RWPE2 (cell line): ENCODE results near the gene SLIT3.

Source experiments
- ATAC-seq: fragments of 200-7000 bp; cut with Tn5 transposase; 3 replicates; pipeline ENCODE4 v1.9.1; 2021; ENCODE audit warnings: low read depth
- DNase-seq: peaks from one replicate; pipeline ENCODE4 v3.0.0-alpha.2; 2020; ENCODE audit warnings: low spot score
- H3K27ac ChIP-seq: fragments of 450-650 bp; 2 replicates; pipeline ENCODE4 v1.5.1; 2017; ENCODE audit warnings: mild to moderate bottlenecking; ENCODE audit not compliant: poor library complexity, severe bottlenecking
- H3K27me3 ChIP-seq: fragments of 250-450 bp; sonication (Bioruptor Pico); 2 replicates; pipeline ENCODE4 v1.5.1; 2021; ENCODE audit warnings: mild to moderate bottlenecking, moderate library complexity; ENCODE audit not compliant: insufficient read depth, poor library complexity, severe bottlenecking
- H3K36me3 ChIP-seq: fragments of 250-450 bp; sonication (Bioruptor Pico); 2 replicates; pipeline ENCODE4 v1.5.1; 2020; ENCODE audit warnings: low read depth, mild to moderate bottlenecking, moderate library complexity
- H3K4me1 ChIP-seq: fragments of 250-450 bp; sonication (Bioruptor Pico); 2 replicates; pipeline ENCODE4 v1.5.1; 2021; ENCODE audit warnings: mild to moderate bottlenecking, moderate library complexity; ENCODE audit not compliant: insufficient read depth, poor library complexity, severe bottlenecking
- H3K4me3 ChIP-seq: fragments of 250-450 bp; sonication (Bioruptor Pico); 2 replicates; pipeline ENCODE4 v1.5.1; 2021; ENCODE audit warnings: mild to moderate bottlenecking, moderate library complexity; ENCODE audit not compliant: severe bottlenecking
- H3K9me3 ChIP-seq: fragments of 250-450 bp; sonication (Bioruptor Pico); 2 replicates; pipeline ENCODE4 v1.5.1; 2021; ENCODE audit warnings: mild to moderate bottlenecking, moderate library complexity; ENCODE audit not compliant: severe bottlenecking
- CTCF ChIP-seq: fragments of 450-650 bp; IDR thresholded peaks from one replicate; pipeline ENCODE4 v1.5.1; 2017; ENCODE audit warnings: mild to moderate bottlenecking, moderate library complexity; ENCODE audit not compliant: poor library complexity, severe bottlenecking

The SLIT3 gene

GRCh38 chr5:169296419-169297143, 4.4 kb downstream of the SLIT3 start:
- DNase-seq (no peak), ATAC-seq (no peak)
- no peak overlapping the region for H3K27ac ChIP-seq
- H3K27me3 ChIP-seq, result no peaks in the 10 kb centered on the region
- H3K4me1 ChIP-seq, result peaks cover 3% of the 10 kb centered on the region
- no peaks in the 10 kb centered on the region for H3K36me3 ChIP-seq
- TF ChIP-seq CTCF, result no peak
- no peaks in the 10 kb centered on the region for H3K9me3 ChIP-seq
- no peak overlapping the region for H3K4me3 ChIP-seq

- TF ChIP-seq CTCF, result no peak
- no peak for DNase-seq
These were observed 5.6 kb downstream of the SLIT3 start for GRCh38 chr5:169295306-169295705.

GRCh38 chr5:169294621-169295020, 6.3 kb downstream of the SLIT3 start:
- no peak for TF ChIP-seq CTCF
- no peak for ATAC-seq
- H3K27me3 ChIP-seq, result no peaks in the 10 kb centered on the region

More at GRCh38 chr5:169295306-169295705, 5.6 kb downstream of the SLIT3 start:
- no peak for ATAC-seq
- Histone ChIP-seq H3K27ac (no peak overlapping the region), H3K9me3 (no peaks in the 10 kb centered on the region), H3K4me3 (no peak overlapping the region), H3K27me3 (no peaks in the 10 kb centered on the region), H3K36me3 (no peaks in the 10 kb centered on the region), H3K4me1 (no peaks in the 10 kb centered on the region)

GRCh38 chr5:169291877-169292276, 9.1 kb downstream of the SLIT3 start:
- Histone ChIP-seq H3K27ac (no peak overlapping the region), H3K4me1 (no peaks in the 10 kb centered on the region), H3K9me3 (no peaks in the 10 kb centered on the region), H3K4me3 (no peak overlapping the region), H3K36me3 (no peaks in the 10 kb centered on the region), H3K27me3 (no peaks in the 10 kb centered on the region)
- DNase-seq (no peak), ATAC-seq (no peak)
- no peak for TF ChIP-seq CTCF

More at GRCh38 chr5:169294621-169295020, 6.3 kb downstream of the SLIT3 start:
- H3K36me3 ChIP-seq, result no peaks in the 10 kb centered on the region
- no peak overlapping the region for H3K27ac ChIP-seq
- H3K4me1 ChIP-seq, result no peaks in the 10 kb centered on the region
- H3K4me3 ChIP-seq, result no peak overlapping the region
- no peaks in the 10 kb centered on the region for H3K9me3 ChIP-seq
- DNase-seq, result no peak

GRCh38 chr5:169290895-169291294, 10.0 kb downstream of the SLIT3 start:
- Histone ChIP-seq H3K27me3 (no peaks in the 10 kb centered on the region), H3K4me3 (no peak overlapping the region), H3K9me3 (no peaks in the 10 kb centered on the region), H3K36me3 (no peaks in the 10 kb centered on the region), H3K4me1 (no peaks in the 10 kb centered on the region), H3K27ac (no peak overlapping the region)
- no peak for TF ChIP-seq CTCF
- peak; percentile 42 for ATAC-seq
- DNase-seq, result no peak
